K562 (cell line): ENCODE data around the gene TECPR1. TPM values are rescaled to one million over a fixed set of nuclear protein-coding genes. Genes with fewer than 3 reads are reported as not detected.

Source experiments
- ATAC-seq: fragments of 200-7000 bp; cut with Tn5 transposase; 3 replicates; pipeline ENCODE4 v1.9.1; 2020; ENCODE audit warnings: moderate library complexity
- BruUV-seq: library from RNA; stranded (reverse); fragments of 400-500 nt; replicated peaks from 2 replicates; lab custom pipeline; 2021; lab: Mats Ljungman, UMichigan
- CTCF ChIA-PET: fragments of 300-600 bp; formaldehyde crosslinking; extraction: SDS; loops from one replicate; lab custom pipeline; 2021; ENCODE audit warnings: low intra/inter-chr PET ratio; lab: Yijun Ruan, JAX
- POLR2A ChIA-PET: fragments of 300-600, 350-650 bp; sonication (Branson Sonifier 250); formaldehyde crosslinking; extraction: SDS; loops from one replicate; lab custom pipeline; 2021; ENCODE audit warnings: antibody characterized with exemption, inconsistent platforms; lab: Yijun Ruan, JAX
- DNase-seq, 4 experiments: peaks; one replicate each; pipeline versions ENCODE4 v3.0.0 to v3.0.0-alpha.2; 2011 to 2018; ENCODE audit warnings: low spot score in 3 of 4, mixed read lengths in 3 of 4; ENCODE audit errors: extremely low read depth in 1 of 4
- FAIRE-seq: peaks from 2 replicates; lab custom pipeline; 2011; peaks lifted over from hg19 to GRCh38; lab: Jason Lieb, UNC
- H2AFZ ChIP-seq: 2 replicates; pipeline ENCODE4 v1.6.0; 2011; ENCODE audit warnings: low read depth, low read length, control low read depth, inconsistent platforms
- H3K27ac ChIP-seq: fragments of 200-600 bp; 3 replicates; pipeline ENCODE4 v1.8.0; 2011; ENCODE audit warnings: low read depth, mild to moderate bottlenecking, control low read depth, inconsistent platforms, low read length, moderate library complexity, mixed read lengths; ENCODE audit errors: extremely low read depth
- H3K27me3 ChIP-seq, 2 experiments: fragments of 300-600 bp in 1 of 2; 2 replicates in 1 of 2; 3 replicates in 1 of 2; pipeline versions ENCODE4 v1.6.0 to v1.8.0; 2011; ENCODE audit warnings: inconsistent platforms in 2 of 2, low read length in 2 of 2, mild to moderate bottlenecking in 1 of 2, mixed read lengths in 1 of 2, moderate library complexity in 1 of 2; ENCODE audit not compliant: control insufficient read depth in 2 of 2, insufficient read depth in 2 of 2
- H3K36me3 ChIP-seq: fragments of 300-600 bp; 3 replicates; pipeline ENCODE4 v1.8.0; 2011; ENCODE audit warnings: mild to moderate bottlenecking, low read length, inconsistent platforms; ENCODE audit not compliant: control insufficient read depth, insufficient read depth
- H3K4me1 ChIP-seq, 2 experiments: fragments of 200-600 bp in 1 of 2; replicated peaks in 1 of 2; 2 replicates in 1 of 2; 3 replicates in 1 of 2; pipeline versions ENCODE4 v1.5.1 to v1.8.0; 2011; ENCODE audit warnings: inconsistent platforms in 2 of 2, low read length in 2 of 2, mild to moderate bottlenecking in 1 of 2, mixed read lengths in 1 of 2, moderate library complexity in 1 of 2; ENCODE audit not compliant: control insufficient read depth in 2 of 2, insufficient read depth in 2 of 2
- H3K4me2 ChIP-seq: 2 replicates; pipeline ENCODE4 v1.6.1; 2011; ENCODE audit warnings: low read length, control low read depth, inconsistent platforms, mixed read lengths; ENCODE audit not compliant: insufficient read depth
- H3K4me3 ChIP-seq: fragments of 200-600 bp; sonication (generic), shearing (Covaris generic); 2 replicates; pipeline ENCODE4 v1.5.1; 2016; ENCODE audit warnings: control low read depth, inconsistent platforms
- H3K79me2 ChIP-seq: fragments of 200-600 bp; 3 replicates; pipeline ENCODE4 v1.8.0; 2011; ENCODE audit warnings: low read length, inconsistent platforms; ENCODE audit not compliant: control insufficient read depth, insufficient read depth
- H3K9ac ChIP-seq, 2 experiments: 2 replicates each; pipeline versions ENCODE4 v1.6.0 to v1.6.1; 2011; ENCODE audit warnings: low read depth in 2 of 2, low read length in 2 of 2, control low read depth in 1 of 2, inconsistent platforms in 1 of 2, mild to moderate bottlenecking in 1 of 2, mixed read lengths in 1 of 2; ENCODE audit not compliant: insufficient read depth in 1 of 2
- H3K9me1 ChIP-seq: one replicate; pipeline ENCODE4 v1.6.0; 2011; ENCODE audit warnings: inconsistent platforms, mild to moderate bottlenecking, low read length, moderate library complexity; ENCODE audit not compliant: control insufficient read depth, insufficient read depth
- H3K9me3 ChIP-seq: replicated peaks from 2 replicates; pipeline ENCODE4 v1.5.1; 2011; ENCODE audit warnings: low read depth, low read length, inconsistent platforms; ENCODE audit not compliant: control insufficient read depth, insufficient read depth
- H4K20me1 ChIP-seq: replicated peaks from 2 replicates; pipeline ENCODE4 v1.6.1; 2011; ENCODE audit warnings: low read length, inconsistent platforms, mixed read lengths; ENCODE audit not compliant: control insufficient read depth, insufficient read depth
- CEBPG ChIP-seq, 3 experiments: fragments of 200-800 bp in 1 of 3; sonication (Bioruptor generic) in 1 of 3; sonication (generic) in 1 of 3; formaldehyde crosslinking in 1 of 3; IDR thresholded peaks in 2 of 3; conservative IDR thresholded peaks in 1 of 3; 2 replicates each; pipeline versions ENCODE4 v1.6.1 to v1.8.0; 2016 to 2022; ENCODE audit warnings: missing compliant biosample characterization in 2 of 3, missing genetic modification characterization in 2 of 3, mild to moderate bottlenecking in 1 of 3, missing genetic modification reagents in 1 of 3
- CTCF ChIP-seq, 3 experiments: IDR thresholded peaks in 2 of 3; conservative IDR thresholded peaks in 1 of 3; 2 replicates each; pipeline ENCODE4 v1.5.1; 2011 to 2012; ENCODE audit warnings: low read length in 3 of 3, mild to moderate bottlenecking in 3 of 3, control low read depth in 2 of 3, improper control_type of control experiment in 1 of 3, inconsistent platforms in 1 of 3, low read depth in 1 of 3, mixed read lengths in 1 of 3, moderate library complexity in 1 of 3; ENCODE audit not compliant: insufficient read depth in 2 of 3
- POLR3A ChIP-seq: IDR thresholded peaks from 2 replicates; pipeline ENCODE4 v1.6.1; 2011; ENCODE audit warnings: borderline replicate concordance, mild to moderate bottlenecking, moderate library complexity; ENCODE audit not compliant: insufficient read length, insufficient read depth; ENCODE audit errors: extremely low read depth
- SETDB1 ChIP-seq: IDR thresholded peaks from one replicate; pipeline ENCODE4 v1.6.1; 2012; ENCODE audit warnings: low read length, control low read depth, inconsistent platforms
- TEAD4 ChIP-seq, 2 experiments: sonication (generic) in 1 of 2; formaldehyde crosslinking in 1 of 2; IDR thresholded peaks; 2 replicates each; pipeline versions ENCODE4 v1.6.1 to v1.8.0; 2012 to 2022; ENCODE audit warnings: borderline replicate concordance in 1 of 2, inconsistent platforms in 1 of 2, low read length in 1 of 2, mild to moderate bottlenecking in 1 of 2, missing genetic modification reagents in 1 of 2
- ZBTB17 ChIP-seq: fragments of 450-650 bp; formaldehyde crosslinking; IDR thresholded peaks from 2 replicates; pipeline ENCODE4 v1.4.0; 2020; ENCODE audit warnings: mild to moderate bottlenecking
- ZNF24 ChIP-seq: fragments of 450-650 bp; IDR thresholded peaks from 2 replicates; pipeline ENCODE4 v1.6.1; 2016
- ZNF384 ChIP-seq: IDR thresholded peaks from 2 replicates; pipeline ENCODE4 v1.6.1; 2012; ENCODE audit warnings: low read depth, low read length, improper control_type of control experiment
- ZNF518B ChIP-seq: fragments of 250-450 bp; sonication (Bioruptor Pico); IDR thresholded peaks from 2 replicates; pipeline ENCODE4 v1.5.0; 2021; ENCODE audit warnings: mild to moderate bottlenecking, moderate library complexity
- ZNF57 ChIP-seq: fragments of 450-650 bp; formaldehyde crosslinking; IDR thresholded peaks from 2 replicates; pipeline ENCODE4 v1.4.0; 2020; ENCODE audit warnings: mild to moderate bottlenecking, moderate library complexity
- WGBS: fragments of 100-300 bp; shearing (Covaris generic); methylation state at CpG from one replicate; pipeline ENCODE4 v1.1.6; 2016; ENCODE audit warnings: low coverage, mixed read lengths; ENCODE audit not compliant: insufficient coverage; ENCODE audit errors: missing lambda C conversion rate; 5-methylcytosine and 5-hydroxymethylcytosine counted together
- in situ Hi-C: fragments of 300-500 bp; cut with MboI; formaldehyde crosslinking; loops from 4 replicates; pipeline ENCODE4 v1.15.0; 2018; ENCODE audit warnings: inconsistent platforms, mixed read lengths
- intact Hi-C: fragments of 100-400 bp; cut with micrococcal nuclease; formaldehyde crosslinking; loops from 2 replicates; pipeline ENCODE4 v1.14.2; 2022
- polyA plus RNA-seq, 8 experiments: library from polyadenylated mRNA; depleted of rRNA in 4 of 8; stranded (reverse) in 5 of 8; unstranded in 3 of 8; fragments of >200 nt; fragmentation: Nextera tagmentation in 2 of 8; fragmentation: Illumina TruSeq in 1 of 8; extraction: Ambion mirVana in 2 of 8; extraction: Trizol in 1 of 8; gene quantifications; 2 replicates each; pipeline versions ENCODE4 v1.2.1 to v1.2.3, GENCODE V29; 2011 to 2014; ENCODE audit warnings: inconsistent platforms in 1 of 8, missing spikeins in 1 of 8
- total RNA-seq, 7 experiments: library from RNA; depleted of rRNA in 6 of 7; stranded (reverse); fragments of >200 nt in 6 of 7; fragmentation: Illumina TruSeq in 2 of 7; extraction: Trizol in 2 of 7; gene quantifications; 2 replicates each; pipeline versions ENCODE4 v1.2.1 to v1.2.3, GENCODE V29; 2011 to 2021; ENCODE audit warnings: low replicate concordance in 1 of 7
- TF ChIP-seq, protein P1 (sequence below), 2 experiments: fragments of 450-650 bp in 1 of 2; sonication (generic) in 1 of 2; formaldehyde crosslinking in 1 of 2; IDR thresholded peaks in 1 of 2; conservative IDR thresholded peaks in 1 of 2; 2 replicates each; pipeline versions ENCODE4 v1.6.1 to v1.8.1; 2016 to 2023; ENCODE audit warnings: mild to moderate bottlenecking in 2 of 2, moderate library complexity in 2 of 2, inconsistent platforms in 1 of 2, missing genetic modification reagents in 1 of 2
- TF ChIP-seq, protein P2 (sequence below): fragments of 450-650 bp; formaldehyde crosslinking; conservative IDR thresholded peaks from 2 replicates; pipeline ENCODE4 v1.4.0; 2022; ENCODE audit warnings: mild to moderate bottlenecking, missing genetic modification characterization
- TF ChIP-seq, protein P3 (sequence below): sonication (generic); formaldehyde crosslinking; IDR thresholded peaks from 2 replicates; pipeline ENCODE4 v1.9.0; 2022; ENCODE audit warnings: mild to moderate bottlenecking, missing genetic modification reagents

TECPR1 gene
- total and polyA plus RNA-seq, 9 of the 15 experiments (the other 6 are each of a cell fraction or from before 2014, with no cell fraction given): 0.17 to 15.0 (median 2.2) TPM

DNA sequence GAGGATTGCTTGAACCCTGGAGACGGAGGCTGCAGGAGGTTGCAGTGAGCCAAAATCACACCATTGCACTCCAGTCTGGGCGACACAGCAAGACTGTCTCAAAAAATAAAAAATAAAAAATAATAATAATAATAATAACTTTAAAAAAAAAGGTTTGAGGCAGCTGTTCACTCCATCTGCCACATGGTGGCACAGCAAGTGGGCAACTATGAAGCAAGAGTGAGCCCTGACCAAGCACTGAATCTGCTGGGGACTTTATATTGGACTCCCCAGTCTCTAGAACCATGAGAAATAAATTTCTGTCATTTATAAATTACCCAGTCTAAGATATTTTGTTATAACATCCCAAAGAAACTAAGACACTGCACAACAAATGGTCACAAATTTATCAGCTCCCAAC lies 14.8 kb upstream of the TECPR1 start:
- Histone ChIP-seq H3K36me3 (no peaks in the 10 kb centered on the region), H3K9me1 (no peaks in the 10 kb centered on the region), H3K27me3 (no peaks in the 10 kb centered on the region), H3K4me2 (no peak overlapping the region), H2AFZ (no peak overlapping the region), H3K9me3 (no peaks in the 10 kb centered on the region), H3K27ac (no peak overlapping the region), H3K4me3 (no peak overlapping the region), H3K79me2 (no peaks in the 10 kb centered on the region), H3K4me1 (peaks cover 0 to 4% of the 10 kb centered on the region in 2 experiments; a peak in 2 of 5 replicates), H4K20me1 (no peaks in the 10 kb centered on the region), H3K9ac (no peak overlapping the region)
- DNase-seq: no peak
- FAIRE-seq: no peak
- in situ Hi-C loops (no loop called here), intact Hi-C loops (no loop called here)
- WGBS: 100% methylated on average over 1 of the region's 2 CpGs
- peak; percentile 53 for ATAC-seq
- ChIA-PET CTCF (no interaction called here), POLR2A (no interaction called here)
- no TSS peak for BruUV-seq
- TF ChIP-seq, protein P1, sequence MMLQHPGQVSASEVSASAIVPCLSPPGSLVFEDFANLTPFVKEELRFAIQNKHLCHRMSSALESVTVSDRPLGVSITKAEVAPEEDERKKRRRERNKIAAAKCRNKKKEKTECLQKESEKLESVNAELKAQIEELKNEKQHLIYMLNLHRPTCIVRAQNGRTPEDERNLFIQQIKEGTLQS (IDR thresholded peaks at IDR 0.05): no peak
- TF ChIP-seq, protein P1 (CRISPR knock-in tag; conservative IDR thresholded peaks at IDR 0.05): no peak
- TF ChIP-seq ZNF24: no peak
- TF ChIP-seq ZBTB17 (CRISPR knock-in tag): no peak
- TF ChIP-seq, protein P2, sequence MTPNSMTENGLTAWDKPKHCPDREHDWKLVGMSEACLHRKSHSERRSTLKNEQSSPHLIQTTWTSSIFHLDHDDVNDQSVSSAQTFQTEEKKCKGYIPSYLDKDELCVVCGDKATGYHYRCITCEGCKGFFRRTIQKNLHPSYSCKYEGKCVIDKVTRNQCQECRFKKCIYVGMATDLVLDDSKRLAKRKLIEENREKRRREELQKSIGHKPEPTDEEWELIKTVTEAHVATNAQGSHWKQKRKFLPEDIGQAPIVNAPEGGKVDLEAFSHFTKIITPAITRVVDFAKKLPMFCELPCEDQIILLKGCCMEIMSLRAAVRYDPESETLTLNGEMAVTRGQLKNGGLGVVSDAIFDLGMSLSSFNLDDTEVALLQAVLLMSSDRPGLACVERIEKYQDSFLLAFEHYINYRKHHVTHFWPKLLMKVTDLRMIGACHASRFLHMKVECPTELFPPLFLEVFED (CRISPR knock-in tag): no peak
- TF ChIP-seq CEBPG (CRISPR knock-in tag; IDR thresholded peaks at IDR 0.05): peak; percentile 31; the same call in 1 of the 2 replicates
- no peak for TF ChIP-seq CEBPG (tag; conservative IDR thresholded peaks at IDR 0.05 in 1 of 2, IDR thresholded peaks at IDR 0.05 in 1 of 2)
- TF ChIP-seq ZNF518B (CRISPR knock-in tag): no peak
- TF ChIP-seq CTCF (IDR thresholded peaks at IDR 0.05 in 2 of 3, conservative IDR thresholded peaks at IDR 0.05 in 1 of 3; ENCODE audit: insufficient read depth in 2 of 3, low read depth in 1 of 3, low read length in 3 of 3): 0 out of 6 replicates have a peak, but pooled peaks of 1 of the 3 experiments have one; percentile 14
- TF ChIP-seq POLR3A: no peak
- TF ChIP-seq ZNF384: no peak
- TF ChIP-seq ZNF57 (CRISPR knock-in tag): no peak
- no peak for TF ChIP-seq SETDB1
- no peak for TF ChIP-seq TEAD4 (IDR thresholded peaks at IDR 0.05; ENCODE audit: low read length)
- TF ChIP-seq TEAD4 (CRISPR knock-in tag; IDR thresholded peaks at IDR 0.05; ENCODE audit: borderline replicate concordance): no peak
- TF ChIP-seq, protein P3, sequence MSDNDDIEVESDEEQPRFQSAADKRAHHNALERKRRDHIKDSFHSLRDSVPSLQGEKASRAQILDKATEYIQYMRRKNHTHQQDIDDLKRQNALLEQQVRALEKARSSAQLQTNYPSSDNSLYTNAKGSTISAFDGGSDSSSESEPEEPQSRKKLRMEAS: no peak
